DND-41 (cell line): Measurements from ENCODE around the gene CTPS2.

Source experiments
- ATAC-seq: fragments of 200-7000 bp; cut with Tn5 transposase; 3 replicates; pipeline ENCODE4 v1.9.1; 2021; ENCODE audit warnings: low read depth; ENCODE audit not compliant: insufficient read depth
- DNase-seq: peaks from one replicate; pipeline ENCODE4 v3.0.0-alpha.2; 2020
- H2AFZ ChIP-seq: 2 replicates; pipeline ENCODE4 v1.6.0; 2012; ENCODE audit warnings: low read depth, low read length
- H3K27ac ChIP-seq: 2 replicates; pipeline ENCODE4 v1.5.1; 2012; ENCODE audit warnings: low read length, inconsistent platforms
- H3K27me3 ChIP-seq: fragments of 200-600 bp; sonication (generic); 2 replicates; pipeline ENCODE4 v1.6.0; 2012; ENCODE audit warnings: low read length, mild to moderate bottlenecking, inconsistent platforms; ENCODE audit not compliant: insufficient read depth, poor library complexity
- H3K36me3 ChIP-seq: 2 replicates; pipeline ENCODE4 v1.5.1; 2012; ENCODE audit warnings: low read length, inconsistent platforms; ENCODE audit not compliant: insufficient read depth
- H3K4me1 ChIP-seq: 2 replicates; pipeline ENCODE4 v1.5.1; 2012; ENCODE audit warnings: mild to moderate bottlenecking, low read length; ENCODE audit not compliant: insufficient read depth
- H3K4me2 ChIP-seq: 2 replicates; pipeline ENCODE4 v1.6.0; 2012; ENCODE audit warnings: mild to moderate bottlenecking, moderate library complexity, low read length, inconsistent platforms; ENCODE audit not compliant: insufficient read depth
- H3K4me3 ChIP-seq, 2 experiments: fragments of 200-600 bp in 1 of 2; shearing (Covaris generic) in 1 of 2; 2 replicates each; pipeline ENCODE4 v1.5.1; 2012 to 2016; ENCODE audit warnings: inconsistent platforms in 2 of 2, low read length in 2 of 2, mild to moderate bottlenecking in 2 of 2, low read depth in 1 of 2, moderate library complexity in 1 of 2
- H3K79me2 ChIP-seq: 2 replicates; pipeline ENCODE4 v1.6.0; 2012; ENCODE audit warnings: low read length, inconsistent platforms; ENCODE audit not compliant: insufficient read depth
- H3K9ac ChIP-seq: 2 replicates; pipeline ENCODE4 v1.6.0; 2012; ENCODE audit warnings: low read depth, mild to moderate bottlenecking, inconsistent platforms, low read length, moderate library complexity
- H3K9me3 ChIP-seq: 2 replicates; pipeline ENCODE4 v1.5.1; 2012; ENCODE audit warnings: low read length, moderate library complexity, mild to moderate bottlenecking, inconsistent platforms; ENCODE audit not compliant: insufficient read depth, severe bottlenecking
- H4K20me1 ChIP-seq: 2 replicates; pipeline ENCODE4 v1.6.0; 2012; ENCODE audit warnings: low read length; ENCODE audit not compliant: insufficient read depth
- EZH2 ChIP-seq: IDR thresholded peaks from 3 replicates; pipeline ENCODE4 v1.6.1; 2012; ENCODE audit warnings: borderline replicate concordance, low read depth, mild to moderate bottlenecking, moderate library complexity, low read length, inconsistent platforms; ENCODE audit not compliant: severe bottlenecking
- TF ChIP-seq, protein P1 (sequence below): IDR thresholded peaks from 2 replicates; pipeline ENCODE4 v1.5.1; 2012; ENCODE audit warnings: borderline replicate concordance, low read length, moderate library complexity, mild to moderate bottlenecking; ENCODE audit not compliant: poor library complexity, severe bottlenecking; ENCODE audit errors: extremely low read depth

The CTPS2 gene

DNA sequence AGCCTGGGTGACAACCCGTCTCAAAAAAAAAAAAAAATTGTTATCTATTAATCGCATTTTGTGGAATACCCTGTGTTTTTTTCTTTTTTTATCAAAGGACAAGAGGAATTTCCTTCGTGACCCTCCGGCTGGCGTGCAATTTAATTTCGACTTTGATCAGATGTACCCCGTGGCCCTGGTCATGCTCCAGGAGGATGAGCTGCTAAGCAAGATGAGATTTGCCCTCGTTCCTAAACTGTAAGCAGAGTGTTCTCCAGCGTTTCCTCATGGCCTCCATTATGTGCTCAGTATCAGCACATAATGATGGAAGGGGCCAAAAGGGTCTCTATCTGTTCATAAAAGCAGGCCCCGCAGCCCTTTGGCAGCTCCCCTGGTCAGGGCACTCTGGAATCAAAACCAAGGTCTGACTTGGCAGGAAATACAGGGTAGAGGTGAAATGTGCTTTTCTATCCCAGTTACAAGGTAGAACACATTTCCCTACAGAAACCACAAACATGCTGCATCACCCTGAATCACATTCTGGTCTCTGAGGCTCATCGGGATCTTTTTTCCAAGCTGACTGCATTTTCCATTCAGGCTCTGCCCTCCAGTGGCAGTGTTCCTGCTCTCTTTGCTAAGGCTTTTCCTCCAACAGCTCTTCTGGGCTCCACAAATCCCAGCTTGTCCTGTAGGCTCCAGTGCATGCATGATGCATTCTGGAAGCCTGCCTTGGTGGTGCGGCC, 31.3 kb upstream of the CTPS2 start:
- DNase-seq (no peak), ATAC-seq (no peak)
- H3K4me1 ChIP-seq: no peaks in the 10 kb centered on the region

GRCh38 chrX:16739574-16739973, 27.1 kb upstream of the CTPS2 start:
- no peaks in the 10 kb centered on the region for H3K9me3 ChIP-seq
- H3K4me3 ChIP-seq: no peak overlapping the region
- H3K79me2 ChIP-seq: no peaks in the 10 kb centered on the region
- TF ChIP-seq, protein P1, sequence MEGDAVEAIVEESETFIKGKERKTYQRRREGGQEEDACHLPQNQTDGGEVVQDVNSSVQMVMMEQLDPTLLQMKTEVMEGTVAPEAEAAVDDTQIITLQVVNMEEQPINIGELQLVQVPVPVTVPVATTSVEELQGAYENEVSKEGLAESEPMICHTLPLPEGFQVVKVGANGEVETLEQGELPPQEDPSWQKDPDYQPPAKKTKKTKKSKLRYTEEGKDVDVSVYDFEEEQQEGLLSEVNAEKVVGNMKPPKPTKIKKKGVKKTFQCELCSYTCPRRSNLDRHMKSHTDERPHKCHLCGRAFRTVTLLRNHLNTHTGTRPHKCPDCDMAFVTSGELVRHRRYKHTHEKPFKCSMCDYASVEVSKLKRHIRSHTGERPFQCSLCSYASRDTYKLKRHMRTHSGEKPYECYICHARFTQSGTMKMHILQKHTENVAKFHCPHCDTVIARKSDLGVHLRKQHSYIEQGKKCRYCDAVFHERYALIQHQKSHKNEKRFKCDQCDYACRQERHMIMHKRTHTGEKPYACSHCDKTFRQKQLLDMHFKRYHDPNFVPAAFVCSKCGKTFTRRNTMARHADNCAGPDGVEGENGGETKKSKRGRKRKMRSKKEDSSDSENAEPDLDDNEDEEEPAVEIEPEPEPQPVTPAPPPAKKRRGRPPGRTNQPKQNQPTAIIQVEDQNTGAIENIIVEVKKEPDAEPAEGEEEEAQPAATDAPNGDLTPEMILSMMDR: no peak
- TF ChIP-seq EZH2: no peak
- no peak overlapping the region for H2AFZ ChIP-seq
- H3K9ac ChIP-seq: no peak overlapping the region
- no peaks in the 10 kb centered on the region for H3K4me1 ChIP-seq
- H3K27ac ChIP-seq: no peak overlapping the region
- no peaks in the 10 kb centered on the region for H3K27me3 ChIP-seq
- no peaks in the 10 kb centered on the region for H4K20me1 ChIP-seq
- no peak for DNase-seq
- H3K4me2 ChIP-seq: no peak overlapping the region
- ATAC-seq: no peak
- H3K36me3 ChIP-seq: peaks cover 26% of the 10 kb centered on the region

More for the DNA sequence above, 31.3 kb upstream of the CTPS2 start:
- TF ChIP-seq, protein P1: no peak
- TF ChIP-seq EZH2: no peak
- Histone ChIP-seq H3K79me2 (no peaks in the 10 kb centered on the region), H4K20me1 (no peaks in the 10 kb centered on the region), H3K27ac (no peak overlapping the region), H3K27me3 (no peaks in the 10 kb centered on the region), H3K4me2 (no peak overlapping the region), H2AFZ (no peak overlapping the region), H3K36me3 (peaks cover 32% of the 10 kb centered on the region), H3K9me3 (no peaks in the 10 kb centered on the region), H3K4me3 (no peak overlapping the region), H3K9ac (no peak overlapping the region)

DNA sequence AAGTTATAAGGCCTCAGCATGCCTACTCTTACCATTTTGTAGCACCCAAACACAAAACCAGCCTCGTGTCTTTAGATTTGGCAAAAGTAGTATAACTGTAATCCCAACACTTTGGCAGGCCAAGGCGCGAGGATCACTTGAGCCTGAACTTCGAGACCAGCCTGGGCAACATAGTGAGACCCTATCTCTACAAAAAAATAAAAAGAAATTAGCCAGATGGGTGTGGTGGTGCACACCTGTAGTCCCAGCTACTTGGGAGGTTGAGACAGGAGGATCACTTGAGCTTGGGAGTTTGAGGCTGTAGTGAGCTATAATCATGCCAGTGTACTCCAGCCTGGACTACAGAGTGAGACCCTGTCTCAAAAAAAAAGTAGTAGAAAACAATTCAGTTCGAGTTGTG, 24.6 kb upstream of the CTPS2 start:
- Histone ChIP-seq H4K20me1 (no peaks in the 10 kb centered on the region), H2AFZ (no peak overlapping the region), H3K27me3 (no peaks in the 10 kb centered on the region), H3K9me3 (no peaks in the 10 kb centered on the region), H3K79me2 (peaks cover 4% of the 10 kb centered on the region), H3K9ac (no peak overlapping the region), H3K27ac (no peak overlapping the region), H3K36me3 (peaks cover 15% of the 10 kb centered on the region; the same call in 1 of the 2 replicates), H3K4me3 (no peak overlapping the region), H3K4me1 (no peaks in the 10 kb centered on the region), H3K4me2 (no peak overlapping the region)
- DNase-seq (no peak), ATAC-seq (no peak)
- no peak for TF ChIP-seq EZH2
- TF ChIP-seq, protein P1: no peak
